Panc1 (cell line): ENCODE results near the gene PGS1.

Source experiments
- CTCF ChIP-seq: fragments of 450-650 bp; IDR thresholded peaks from 2 replicates; pipeline ENCODE4 v1.5.1; 2017; ENCODE audit warnings: mild to moderate bottlenecking
- POLR2AphosphoS5 ChIP-seq: IDR thresholded peaks from 2 replicates; pipeline ENCODE4 v1.6.1; 2012; ENCODE audit warnings: mild to moderate bottlenecking, low read depth, low read length, moderate library complexity
- REST ChIP-seq, 2 experiments: IDR thresholded peaks; 2 replicates each; pipeline ENCODE4 v1.6.1; 2011 to 2012; ENCODE audit warnings: low read depth in 2 of 2, control low read depth in 1 of 2, low read length in 1 of 2, mild to moderate bottlenecking in 1 of 2, moderate library complexity in 1 of 2; ENCODE audit not compliant: insufficient read depth in 1 of 2
- TCF7L2 ChIP-seq: IDR thresholded peaks from 2 replicates; pipeline ENCODE4 v1.6.1; 2011; ENCODE audit warnings: mild to moderate bottlenecking, low read depth, low read length, inconsistent platforms

GRCh38 chr17:78461799-78462053 lies 83.3 kb downstream of the PGS1 start:
- TF ChIP-seq CTCF: no peak
- no peak for TF ChIP-seq TCF7L2
- TF ChIP-seq REST (IDR thresholded peaks at IDR 0.05; ENCODE audit: insufficient read depth in 1 of 2, low read depth in 2 of 2, low read length in 1 of 2): no peak
- TF ChIP-seq POLR2AphosphoS5: no peak
